Neural progenitor cell (in vitro differentiated cells): ENCODE measurements around the gene COL4A3. TPM values are rescaled to one million over a fixed set of nuclear protein-coding genes. Genes with fewer than 3 reads are reported as not detected.

Experiments used
- DNase-seq: peaks from one replicate; pipeline ENCODE4 v3.0.0-alpha.2; 2016; ENCODE audit warnings: low spot score
- H2AFZ ChIP-seq: fragments of 200-600 bp; sonication (generic); replicated peaks from 2 replicates; pipeline ENCODE4 v1.6.1; 2016; ENCODE audit warnings: antibody characterized with exemption
- H3F3A ChIP-seq: fragments of 200-600 bp; sonication (generic); 2 replicates; pipeline ENCODE4 v1.6.1; 2016; ENCODE audit warnings: antibody characterized with exemption, low read depth
- H3K27ac ChIP-seq: fragments of 200-600 bp; sonication (generic); 2 replicates; pipeline ENCODE4 v1.5.1; 2016; ENCODE audit warnings: mild to moderate bottlenecking
- H3K27me3 ChIP-seq: fragments of 200-600 bp; sonication (generic); 2 replicates; pipeline ENCODE4 v1.6.1; 2016; ENCODE audit warnings: mild to moderate bottlenecking, moderate library complexity
- H3K36me3 ChIP-seq: fragments of 200-600 bp; sonication (generic); 2 replicates; pipeline ENCODE4 v1.5.1; 2016
- H3K4me1 ChIP-seq: fragments of 200-600 bp; sonication (generic); 2 replicates; pipeline ENCODE4 v1.6.1; 2016; ENCODE audit warnings: mixed run types
- H3K4me2 ChIP-seq: fragments of 200-600 bp; sonication (generic); 2 replicates; pipeline ENCODE4 v1.6.1; 2016
- H3K4me3 ChIP-seq: fragments of 200-600 bp; sonication (generic); 2 replicates; pipeline ENCODE4 v1.5.1; 2016
- H3K79me2 ChIP-seq: fragments of 200-600 bp; sonication (generic); 2 replicates; pipeline ENCODE4 v1.6.1; 2016; ENCODE audit warnings: low read depth
- H3K9ac ChIP-seq: fragments of 200-600 bp; sonication (generic); 2 replicates; pipeline ENCODE4 v1.6.1; 2016
- H3K9me3 ChIP-seq: fragments of 200-600 bp; sonication (generic); 2 replicates; pipeline ENCODE4 v1.5.1; 2016; ENCODE audit warnings: low read depth
- H4K20me1 ChIP-seq: fragments of 200-600 bp; sonication (generic); 2 replicates; pipeline ENCODE4 v1.6.1; 2016; ENCODE audit warnings: low read depth
- H3K27ac Mint-ChIP-seq: 3 replicates; pipeline ENCODE4 v1.8.0; 2021; ENCODE audit warnings: mixed read lengths
- H3K27me3 Mint-ChIP-seq: 2 replicates; pipeline ENCODE4 v1.8.0; 2022; ENCODE audit warnings: low read depth, mild to moderate bottlenecking, inconsistent platforms, moderate library complexity, mixed read lengths; ENCODE audit not compliant: insufficient read depth
- H3K36me3 Mint-ChIP-seq: 3 replicates; pipeline ENCODE4 v1.8.0; 2021; ENCODE audit warnings: mixed read lengths
- H3K4me1 Mint-ChIP-seq: 3 replicates; pipeline ENCODE4 v1.8.0; 2021; ENCODE audit warnings: mixed read lengths
- H3K4me3 Mint-ChIP-seq: 3 replicates; pipeline ENCODE4 v1.8.0; 2021; ENCODE audit warnings: mild to moderate bottlenecking, moderate library complexity, mixed read lengths
- H3K9me3 Mint-ChIP-seq: 3 replicates; pipeline ENCODE4 v1.8.0; 2020; ENCODE audit warnings: mixed read lengths
- CTCF ChIP-seq: fragments of 200-600 bp; sonication (generic); IDR thresholded peaks from 2 replicates; pipeline ENCODE4 v1.5.1; 2017; ENCODE audit warnings: antibody characterized with exemption, mild to moderate bottlenecking
- EZH2 ChIP-seq: fragments of 200-600 bp; sonication (generic); IDR thresholded peaks from 2 replicates; pipeline ENCODE4 v1.6.1; 2017; ENCODE audit warnings: antibody characterized with exemption, mild to moderate bottlenecking, moderate library complexity
- EZH2phosphoT487 ChIP-seq: fragments of 200-600 bp; sonication (generic); IDR thresholded peaks from 2 replicates; pipeline ENCODE4 v1.6.1; 2017; ENCODE audit warnings: antibody characterized with exemption
- total RNA-seq: library from RNA; depleted of rRNA; stranded (reverse); fragments of >200 nt; gene quantifications from 2 replicates; pipeline ENCODE4 v1.2.3, GENCODE V29; 2015; ENCODE audit warnings: low replicate concordance

COL4A3 gene
- total RNA-seq, 1 donor from 2014 or later: not detected

GRCh38 chr2:227280895-227281294 is 116.5 kb downstream of the COL4A3 start:
- H3K36me3 ChIP-seq: no peaks in the 10 kb centered on the region
- H3K27ac ChIP-seq: no peak overlapping the region
- Mint-ChIP-seq H3K4me3 (no peak overlapping the region), H3K36me3 (no peaks in the 10 kb centered on the region), H3K4me1 (no peaks in the 10 kb centered on the region), H3K9me3 (peaks cover 2% of the 10 kb centered on the region), H3K27ac (no peak overlapping the region), H3K27me3 (peaks cover 2% of the 10 kb centered on the region)
- H3K27me3 ChIP-seq: no peaks in the 10 kb centered on the region
- TF ChIP-seq EZH2phosphoT487 (no peak), EZH2 (no peak), CTCF (no peak)
- no peaks in the 10 kb centered on the region for H3K79me2 ChIP-seq
- H3K4me1 ChIP-seq: peaks cover 6% of the 10 kb centered on the region
- no peaks in the 10 kb centered on the region for H3F3A ChIP-seq
- H3K9ac ChIP-seq: no peak overlapping the region
- DNase-seq: no peak
- H3K4me2 ChIP-seq: no peak overlapping the region
- no peaks in the 10 kb centered on the region for H3K9me3 ChIP-seq
- H3K4me3 ChIP-seq: no peak overlapping the region
- no peaks in the 10 kb centered on the region for H4K20me1 ChIP-seq
- no peak overlapping the region for H2AFZ ChIP-seq

- Histone ChIP-seq H3K36me3 (no peaks in the 10 kb centered on the region), H3K27ac (no peak overlapping the region), H4K20me1 (no peaks in the 10 kb centered on the region), H3F3A (no peaks in the 10 kb centered on the region), H3K9me3 (no peaks in the 10 kb centered on the region), H3K9ac (no peak overlapping the region), H3K4me3 (no peak overlapping the region), H3K27me3 (no peaks in the 10 kb centered on the region), H3K79me2 (no peaks in the 10 kb centered on the region), H3K4me2 (no peak overlapping the region), H2AFZ (no peak overlapping the region), H3K4me1 (no peaks in the 10 kb centered on the region)
- H3K9me3 Mint-ChIP-seq: no peaks in the 10 kb centered on the region
- H3K27me3 Mint-ChIP-seq: peaks cover 2% of the 10 kb centered on the region
- no peak overlapping the region for H3K27ac Mint-ChIP-seq
- no peaks in the 10 kb centered on the region for H3K36me3 Mint-ChIP-seq
- H3K4me1 Mint-ChIP-seq: no peaks in the 10 kb centered on the region
- no peak for TF ChIP-seq EZH2
- no peak for TF ChIP-seq CTCF
- no peak for DNase-seq
- H3K4me3 Mint-ChIP-seq: no peak overlapping the region
These were observed 121.4 kb downstream of the COL4A3 start for GRCh38 chr2:227285741-227286236.

GRCh38 chr2:227287771-227288170 is 123.3 kb downstream of the COL4A3 start:
- H3K4me2 ChIP-seq: no peak overlapping the region
- Mint-ChIP-seq H3K4me3 (no peak overlapping the region), H3K27ac (no peak overlapping the region), H3K4me1 (no peaks in the 10 kb centered on the region), H3K36me3 (no peaks in the 10 kb centered on the region), H3K27me3 (peaks cover 2% of the 10 kb centered on the region), H3K9me3 (no peaks in the 10 kb centered on the region)
- H4K20me1 ChIP-seq: no peaks in the 10 kb centered on the region
- H3K27ac ChIP-seq: no peak overlapping the region
- H3K4me3 ChIP-seq: no peak overlapping the region
- H2AFZ ChIP-seq: no peak overlapping the region
- no peak for DNase-seq
- H3K9ac ChIP-seq: no peak overlapping the region
- H3K4me1 ChIP-seq: no peaks in the 10 kb centered on the region
- no peaks in the 10 kb centered on the region for H3K36me3 ChIP-seq
- no peak for TF ChIP-seq EZH2phosphoT487
- TF ChIP-seq EZH2: no peak
- no peak for TF ChIP-seq CTCF
- no peaks in the 10 kb centered on the region for H3K9me3 ChIP-seq
- no peaks in the 10 kb centered on the region for H3K79me2 ChIP-seq
- no peaks in the 10 kb centered on the region for H3K27me3 ChIP-seq
- no peaks in the 10 kb centered on the region for H3F3A ChIP-seq
